Brain microvascular endothelial cell (primary cell): ENCODE results near the gene FAM219B.

Experiments used
- DNase-seq: peaks from one replicate; pipeline ENCODE4 v3.0.0-alpha.2; 2020
- H3K27ac ChIP-seq: fragments of 250-450 bp; sonication (Bioruptor Pico); 2 replicates; pipeline ENCODE4 v1.5.1; 2020; ENCODE audit warnings: mild to moderate bottlenecking, moderate library complexity
- H3K27me3 ChIP-seq: fragments of 250-450 bp; sonication (Bioruptor Pico); replicated peaks from 2 replicates; pipeline ENCODE4 v1.5.1; 2020; ENCODE audit warnings: mild to moderate bottlenecking
- H3K36me3 ChIP-seq: fragments of 250-450 bp; sonication (Bioruptor Pico); replicated peaks from 2 replicates; pipeline ENCODE4 v1.5.1; 2020; ENCODE audit warnings: mild to moderate bottlenecking
- H3K4me3 ChIP-seq: 2 replicates; pipeline ENCODE4 v1.5.1; 2011; ENCODE audit warnings: low read depth, mild to moderate bottlenecking, control low read depth, low read length, moderate library complexity
- CTCF ChIP-seq: IDR thresholded peaks from 2 replicates; pipeline ENCODE4 v1.5.1; 2011; ENCODE audit warnings: low read depth, mild to moderate bottlenecking, moderate library complexity, low read length, control low read depth, inconsistent platforms; ENCODE audit errors: missing control alignments
- in situ Hi-C: cut with HindIII; loops from 2 replicates; pipeline ENCODE4 v1.10.0; 2017; ENCODE audit warnings: low sequenced_read_pairs, low pct_ligation_motif_present

FAM219B gene

GRCh38 chr15:74878273-74878672 is 28.4 kb downstream of the FAM219B start:
- in situ Hi-C loops: no loop called here
- Histone ChIP-seq H3K36me3 (no peaks in the 10 kb centered on the region), H3K27ac (no peak overlapping the region), H3K27me3 (no peaks in the 10 kb centered on the region), H3K4me3 (no peak overlapping the region)
- no peak for DNase-seq
- TF ChIP-seq CTCF: no peak

GRCh38 chr15:74873756-74874424 is 32.8 kb downstream of the FAM219B start:
- no peak for DNase-seq
- in situ Hi-C loops: no loop called here
- Histone ChIP-seq H3K27ac (no peak overlapping the region), H3K4me3 (peak overlapping the region; percentile 82), H3K36me3 (no peaks in the 10 kb centered on the region), H3K27me3 (no peaks in the 10 kb centered on the region)
- no peak for TF ChIP-seq CTCF

DNA sequence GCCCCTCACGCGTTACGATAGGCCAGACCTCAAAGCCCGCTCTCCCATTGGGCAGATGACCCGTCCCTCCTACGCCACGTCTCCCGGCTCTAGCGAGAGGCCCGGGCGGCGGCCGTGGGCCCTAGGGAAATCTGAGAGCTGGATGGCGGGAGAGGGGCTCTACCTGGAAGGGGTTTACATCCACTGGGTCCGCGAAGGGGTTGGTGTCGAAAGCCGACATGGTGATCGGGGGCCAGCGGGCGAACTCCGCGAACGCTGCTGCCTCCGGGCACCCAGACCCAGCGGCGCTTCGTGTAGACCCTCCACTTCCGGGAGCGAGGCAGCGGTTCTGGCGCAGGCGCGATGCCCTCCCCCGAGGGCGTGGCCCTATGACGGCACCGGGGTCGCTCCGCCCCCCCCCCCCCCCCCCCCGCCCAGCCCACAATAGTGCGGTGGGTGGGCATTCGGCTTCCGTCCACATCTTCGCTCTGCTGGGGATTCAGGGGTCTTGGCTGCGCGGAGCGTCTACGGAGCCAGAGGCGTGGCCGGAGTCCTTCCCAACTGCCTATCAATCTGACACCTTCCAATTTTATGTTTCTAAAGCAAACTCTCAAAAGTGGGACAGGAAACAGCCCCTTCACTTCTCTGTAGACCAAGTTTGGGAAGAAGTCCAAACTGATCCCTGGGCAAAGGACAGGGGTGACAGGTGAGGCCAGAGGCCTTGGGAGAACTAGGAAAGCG is 33.5 kb downstream of the FAM219B start, which contains the start of gene SCAMP2:
SCAMP2 (minus strand) TSS at position 330 of the 720 bp plus-strand sequence; CDS start at position 220, 110 bp downstream.
- Histone ChIP-seq H3K36me3 (no peaks in the 10 kb centered on the region), H3K4me3 (peak within 1 kb of the TSS; percentile 82), H3K27ac (peak within 1 kb of the TSS; percentile 92), H3K27me3 (no peaks in the 10 kb centered on the region)
- no peak for TF ChIP-seq CTCF
- peak; percentile 93 for DNase-seq
- in situ Hi-C loops: no loop called here

GRCh38 chr15:74872702-74873035 is 34.0 kb downstream of the FAM219B start:
- no peak for TF ChIP-seq CTCF
- Histone ChIP-seq H3K27me3 (no peaks in the 10 kb centered on the region), H3K36me3 (no peaks in the 10 kb centered on the region), H3K27ac (peak overlapping the region; percentile 92), H3K4me3 (peak overlapping the region; percentile 82)
- in situ Hi-C loops: no loop called here
- no peak for DNase-seq

DNA sequence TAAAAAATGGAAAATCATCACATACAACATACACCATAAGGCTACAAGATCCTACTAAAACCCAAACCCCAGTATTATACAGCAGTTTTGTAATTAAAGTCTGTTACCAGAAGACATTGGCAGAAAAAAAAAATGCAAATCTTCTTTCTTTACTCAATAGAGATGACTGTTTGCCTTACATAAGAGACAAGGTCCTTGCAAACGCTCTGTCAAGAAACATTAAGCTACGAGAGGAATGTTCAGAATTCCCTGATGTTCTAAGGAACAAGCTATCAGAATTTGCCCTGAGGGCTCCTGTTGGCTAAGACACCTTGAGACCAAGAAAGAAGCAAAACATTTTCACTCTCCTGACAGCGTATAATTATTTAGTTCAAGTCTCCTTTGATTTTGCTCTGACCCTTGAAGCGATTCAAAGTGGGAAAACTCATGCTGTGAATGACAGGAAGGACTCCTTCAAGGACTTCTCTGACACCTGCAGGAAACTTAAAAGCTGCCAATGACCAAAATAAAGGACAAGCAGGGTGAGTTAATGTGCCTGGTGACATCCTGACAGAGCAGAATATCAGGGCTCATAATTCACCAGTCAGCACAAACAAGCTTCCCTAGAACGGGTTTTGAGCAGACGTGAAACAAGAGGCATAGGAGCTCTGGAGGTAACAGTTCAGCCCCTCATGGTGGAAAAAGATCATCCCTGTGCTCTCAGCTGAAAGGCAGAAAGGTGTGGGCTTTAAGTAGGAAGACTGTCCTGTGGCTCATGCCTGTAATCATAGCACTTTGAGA is 36.0 kb downstream of the FAM219B start:
- H3K27me3 ChIP-seq: no peaks in the 10 kb centered on the region
- in situ Hi-C loops: no loop called here
- H3K27ac ChIP-seq: no peak overlapping the region
- no peak for DNase-seq
- no peak for TF ChIP-seq CTCF
- no peak overlapping the region for H3K4me3 ChIP-seq
- H3K36me3 ChIP-seq: peaks cover 2% of the 10 kb centered on the region
